CD4-positive, alpha-beta T cell (primary cell): ENCODE data around the gene AP2S1. TPM values are rescaled to one million over a fixed set of nuclear protein-coding genes. Genes with fewer than 3 reads are reported as not detected.
"Not testable (repeated sequence)": the region's sequence is repeated elsewhere in the genome, so short reads cannot be mapped to it uniquely, and the experiment has no call there.

Source experiments
- ATAC-seq: fragments of 200-7000 bp; cut with Tn5 transposase; one replicate; pipeline ENCODE4 v1.10.0; 2022; ENCODE audit warnings: mild to moderate bottlenecking; ENCODE audit not compliant: poor library complexity
- CTCF ChIA-PET: fragments of 350-600 bp; sonication (Branson Sonifier 250); formaldehyde crosslinking; loops from one replicate; lab custom pipeline; 2021; ENCODE audit warnings: antibody characterized with exemption, inconsistent platforms; lab: Charles Lee
- POLR2A ChIA-PET: fragments of 350-600 bp; sonication (Branson Sonifier 250); formaldehyde crosslinking; loops from one replicate; lab custom pipeline; 2021; ENCODE audit warnings: antibody characterized with exemption, inconsistent platforms; lab: Charles Lee
- DNase-seq, 14 experiments: peaks; one replicate each; pipeline ENCODE4 v3.0.0-alpha.2; 2013 to 2020; ENCODE audit warnings: mixed read lengths in 2 of 14
- H3K27ac ChIP-seq, 2 donors: one replicate each; pipeline versions ENCODE4 v1.5.1 to v1.7.0; 2013; ENCODE audit warnings: low read length in 2 of 2, low read depth in 1 of 2, mild to moderate bottlenecking in 1 of 2
- H3K27me3 ChIP-seq, 2 experiments: 1 replicate in 1 of 2; 2 replicates in 1 of 2; pipeline versions ENCODE4 v1.6.1 to v1.7.0; 2013; ENCODE audit warnings: low read length in 2 of 2, control low read depth in 1 of 2, mild to moderate bottlenecking in 1 of 2, moderate library complexity in 1 of 2; ENCODE audit not compliant: insufficient read depth in 2 of 2, control insufficient read depth in 1 of 2
- H3K36me3 ChIP-seq: one replicate; pipeline ENCODE4 v1.6.1; 2013; ENCODE audit warnings: low read length, control low read depth; ENCODE audit not compliant: insufficient read depth
- H3K4me1 ChIP-seq: one replicate; pipeline ENCODE4 v1.6.1; 2013; ENCODE audit warnings: low read length, control low read depth; ENCODE audit not compliant: insufficient read depth
- H3K4me3 ChIP-seq: one replicate; pipeline ENCODE4 v1.5.1; 2013; ENCODE audit warnings: mild to moderate bottlenecking, low read length, moderate library complexity
- H3K9me3 ChIP-seq, 2 experiments: 1 replicate in 1 of 2; 2 replicates in 1 of 2; pipeline versions ENCODE4 v1.6.1 to v1.7.0; 2013; ENCODE audit warnings: low read length in 2 of 2, mild to moderate bottlenecking in 2 of 2, control low read depth in 1 of 2, moderate library complexity in 1 of 2; ENCODE audit not compliant: control insufficient read depth in 1 of 2, insufficient read depth in 1 of 2
- H3K27ac Mint-ChIP-seq: one replicate; pipeline ENCODE4 v1.8.0; 2020; ENCODE audit warnings: mixed read lengths
- H3K27me3 Mint-ChIP-seq: one replicate; pipeline ENCODE4 v1.8.0; 2021; ENCODE audit warnings: mixed read lengths
- H3K36me3 Mint-ChIP-seq: one replicate; pipeline ENCODE4 v1.8.0; 2021; ENCODE audit warnings: low read depth, mixed read lengths
- H3K4me1 Mint-ChIP-seq: one replicate; pipeline ENCODE4 v1.8.0; 2021; ENCODE audit warnings: low read depth, mixed read lengths
- H3K4me3 Mint-ChIP-seq: one replicate; pipeline ENCODE4 v1.8.0; 2020; ENCODE audit warnings: mild to moderate bottlenecking, mixed read lengths
- H3K9me3 Mint-ChIP-seq: one replicate; pipeline ENCODE4 v1.8.0; 2020; ENCODE audit warnings: mixed read lengths
- CTCF ChIP-seq: fragments of 200-600 bp; IDR thresholded peaks from one replicate; pipeline ENCODE4 v1.8.0; 2022; ENCODE audit warnings: antibody characterized with exemption, mild to moderate bottlenecking
- intact Hi-C, 2 experiments: fragments of 100-400 bp; cut with DNase I in 1 of 2; cut with micrococcal nuclease in 1 of 2; formaldehyde crosslinking; loops; one replicate each; pipeline versions ENCODE4 v1.15.1 to v1.9.0; 2023 to 2025; cut with DNase I, micrococcal nuclease
- total RNA-seq, 174 experiments: library from RNA in 2 of 174; stranded (reverse) in 2 of 174; gene quantifications; one replicate each; pipeline ENCODE4 v1.2.3 and lab custom pipeline; 2021 to 2026

The AP2S1 gene
- total RNA-seq, 2 experiments from 2014 or later = 24.5 to 26.9 TPM

DNA sequence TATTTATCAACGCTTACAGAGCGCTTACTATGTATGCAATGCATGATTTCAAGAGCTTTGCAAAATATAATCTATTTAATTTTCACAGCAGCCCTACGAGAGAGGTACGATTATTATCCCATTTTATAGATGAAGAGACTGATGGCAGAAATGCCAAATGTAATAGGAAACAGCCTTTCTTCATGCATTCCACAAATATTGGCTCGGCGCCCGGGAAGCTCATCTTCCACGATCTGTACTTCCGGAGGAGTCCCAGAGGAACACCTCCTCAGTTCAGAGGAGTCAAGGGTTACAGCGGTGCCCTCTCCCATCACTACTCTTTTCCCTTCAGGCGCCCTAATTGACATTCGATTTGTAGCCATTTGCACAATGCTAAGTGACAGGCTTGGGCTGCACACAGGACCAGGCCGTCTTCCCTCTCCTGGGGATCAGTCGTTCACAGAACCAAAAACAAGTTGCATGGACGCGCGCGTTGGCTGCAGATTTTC is 9.0 kb upstream of the AP2S1 start:
- no peaks in the 10 kb centered on the region for H3K36me3 ChIP-seq
- H3K4me3 Mint-ChIP-seq = peak overlapping the region; percentile 95
- peaks cover 16% of the 10 kb centered on the region for H3K4me1 Mint-ChIP-seq
- no peak for ATAC-seq
- peaks cover 3% of the 10 kb centered on the region for H3K36me3 Mint-ChIP-seq
- no peak for DNase-seq
- no peaks in the 10 kb centered on the region for H3K27me3 Mint-ChIP-seq
- ChIA-PET POLR2A (interaction anchor here (0.9 to 2.4 kb wide), 8 partner anchors 9 to 259 kb away, joined by 3 to 9 read pairs (median 5); partner anchors contain the start of genes AP2S1, CALM3, PRKD2 and ZC3H4), CTCF (interaction anchor here (0.9 to 1.4 kb wide), 2 partner anchors 106 to 131 kb away, joined by 3 read pairs; no protein-coding TSS in a partner anchor)
- H3K27ac ChIP-seq = peak overlapping the region; percentile 77 to 91
- H3K9me3 ChIP-seq = no peaks in the 10 kb centered on the region
- H3K9me3 Mint-ChIP-seq = no peaks in the 10 kb centered on the region
- H3K27ac Mint-ChIP-seq = peak overlapping the region; percentile 84
- peaks cover 48% of the 10 kb centered on the region for H3K4me1 ChIP-seq
- no peak for TF ChIP-seq CTCF
- no peaks in the 10 kb centered on the region for H3K27me3 ChIP-seq
- peak overlapping the region; percentile 62 for H3K4me3 ChIP-seq
- intact Hi-C loops = loop anchor here (5.0 to 10.0 kb wide), 6 partner anchors 55 to 413 kb away; partner anchors contain the start of genes CCDC9 (in 2 of the 2), INAFM1 (in 1 of the 2) and ZC3H4 (in 1 of the 2)

GRCh38 chr19:46856062-46857022 is 5.7 kb upstream of the AP2S1 start:
- ChIA-PET POLR2A (interaction anchor here (0.6 to 1.5 kb wide), 6 partner anchors 23 to 257 kb away, joined by 3 to 7 read pairs (median 4); partner anchors contain the start of gene ZC3H4), CTCF (interaction anchor here (0.5 to 1.5 kb wide), 17 partner anchors 10 to 388 kb away, joined by 3 to 9 read pairs (median 3); no protein-coding TSS in a partner anchor)
- peak overlapping the region; percentile 39 for H3K4me3 ChIP-seq
- intact Hi-C loops = loop anchor here (1.0 to 10.0 kb wide), 6 partner anchors 135 to 416 kb away; partner anchors contain the start of genes CCDC9 (in 1 of the 2), INAFM1 (in 1 of the 2) and ZC3H4 (in 1 of the 2)
- Mint-ChIP-seq H3K9me3 (no peaks in the 10 kb centered on the region), H3K36me3 (peaks cover 3% of the 10 kb centered on the region), H3K4me3 (peak overlapping the region; percentile 72), H3K4me1 (peaks cover 16% of the 10 kb centered on the region), H3K27me3 (no peaks in the 10 kb centered on the region), H3K27ac (peak overlapping the region; percentile 76)
- DNase-seq (peak; percentile 82 to 96 (median 89)), ATAC-seq (peak; percentile 72)
- H3K27ac ChIP-seq = no peak overlapping the region
- no peaks in the 10 kb centered on the region for H3K27me3 ChIP-seq
- no peaks in the 10 kb centered on the region for H3K36me3 ChIP-seq
- H3K9me3 ChIP-seq = no peaks in the 10 kb centered on the region
- peaks cover 20% of the 10 kb centered on the region for H3K4me1 ChIP-seq
- TF ChIP-seq CTCF = peak; percentile 82

- DNase-seq, H3K9me3 Mint-ChIP-seq, H3K4me3 ChIP-seq, H3K36me3 ChIP-seq, H3K27ac Mint-ChIP-seq, H3K27me3 ChIP-seq, H3K27ac ChIP-seq, ATAC-seq, H3K4me3 Mint-ChIP-seq, H3K36me3 Mint-ChIP-seq, H3K27me3 Mint-ChIP-seq, H3K9me3 ChIP-seq, POLR2A ChIA-PET: not testable (repeated sequence)
- CTCF ChIA-PET = interaction anchor here (2.0 kb wide), 1 partner anchor 158 kb away, joined by 6 read pairs; no protein-coding TSS in a partner anchor
- peaks cover 26% of the 10 kb centered on the region for H3K4me1 ChIP-seq
- peaks cover 25% of the 10 kb centered on the region for H3K4me1 Mint-ChIP-seq
- intact Hi-C loops = loop anchor here in 1 of 2 experiments (5.0 to 10.0 kb wide), 4 partner anchors 252 to 418 kb away; partner anchors contain the start of genes CALM3, CCDC9, INAFM1 and ZC3H4
Observed at GRCh38 chr19:46854698-46855097, 4.1 kb upstream of the AP2S1 start.
